ENCODE data around the gene TLR10. TPM values are rescaled to one million over a fixed set of nuclear protein-coding genes. Genes with fewer than 3 reads are reported as not detected.

Gene TLR10, protein sequence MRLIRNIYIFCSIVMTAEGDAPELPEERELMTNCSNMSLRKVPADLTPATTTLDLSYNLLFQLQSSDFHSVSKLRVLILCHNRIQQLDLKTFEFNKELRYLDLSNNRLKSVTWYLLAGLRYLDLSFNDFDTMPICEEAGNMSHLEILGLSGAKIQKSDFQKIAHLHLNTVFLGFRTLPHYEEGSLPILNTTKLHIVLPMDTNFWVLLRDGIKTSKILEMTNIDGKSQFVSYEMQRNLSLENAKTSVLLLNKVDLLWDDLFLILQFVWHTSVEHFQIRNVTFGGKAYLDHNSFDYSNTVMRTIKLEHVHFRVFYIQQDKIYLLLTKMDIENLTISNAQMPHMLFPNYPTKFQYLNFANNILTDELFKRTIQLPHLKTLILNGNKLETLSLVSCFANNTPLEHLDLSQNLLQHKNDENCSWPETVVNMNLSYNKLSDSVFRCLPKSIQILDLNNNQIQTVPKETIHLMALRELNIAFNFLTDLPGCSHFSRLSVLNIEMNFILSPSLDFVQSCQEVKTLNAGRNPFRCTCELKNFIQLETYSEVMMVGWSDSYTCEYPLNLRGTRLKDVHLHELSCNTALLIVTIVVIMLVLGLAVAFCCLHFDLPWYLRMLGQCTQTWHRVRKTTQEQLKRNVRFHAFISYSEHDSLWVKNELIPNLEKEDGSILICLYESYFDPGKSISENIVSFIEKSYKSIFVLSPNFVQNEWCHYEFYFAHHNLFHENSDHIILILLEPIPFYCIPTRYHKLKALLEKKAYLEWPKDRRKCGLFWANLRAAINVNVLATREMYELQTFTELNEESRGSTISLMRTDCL
- total RNA-seq: not detected
- not detected for polyA plus RNA-seq

DNA sequence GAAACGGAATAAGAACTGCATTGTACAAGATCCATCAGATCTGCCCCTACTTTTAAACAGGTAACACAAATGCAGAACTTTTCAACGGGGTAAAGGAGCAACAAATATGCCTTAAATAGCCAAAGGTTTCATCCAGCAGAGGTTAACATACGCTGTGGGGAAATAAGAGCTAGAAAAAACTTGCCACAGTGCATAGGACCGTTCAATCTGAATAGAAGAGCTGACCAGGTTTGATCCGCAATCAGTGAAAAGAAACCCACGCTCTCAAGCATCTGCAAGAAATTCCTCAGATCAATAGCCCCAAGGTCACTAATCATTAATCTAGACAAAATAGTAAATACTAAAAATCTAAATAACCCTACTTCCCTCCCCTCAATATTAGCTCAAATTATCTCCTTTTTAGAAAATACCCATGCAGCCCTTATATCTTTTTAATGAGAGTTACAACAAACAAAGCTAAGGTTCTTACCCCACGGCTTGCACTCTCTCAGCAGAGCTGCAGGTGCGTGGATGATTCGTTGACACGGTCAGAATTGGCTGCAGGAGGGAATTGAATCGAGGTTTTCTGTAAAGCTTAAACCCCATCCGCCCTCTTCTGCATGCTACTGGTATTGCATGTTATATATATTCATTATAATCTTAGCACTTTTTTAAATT, at the start of gene TLR10:
Gene TLR10, minus strand, starts transcription at position 539 of the 657 bp plus-strand sequence. CDS start 7,400 bp downstream, outside the sequence.
- Histone ChIP-seq H3K27me3 (ENCODE audit: insufficient read depth, low read length, poor library complexity, severe bottlenecking) (no peaks in the 10 kb centered on the region), H3K4me3 (ENCODE audit: low read length) (no peak within 1 kb of the TSS), H3K36me3 (ENCODE audit: insufficient read depth, low read length) (no peaks in the 10 kb centered on the region), H3K9me3 (ENCODE audit: low read length) (no peaks in the 10 kb centered on the region), H3K27ac (ENCODE audit: low read depth, low read length) (no peak within 1 kb of the TSS), H3K4me1 (ENCODE audit: insufficient read depth, low read length) (peaks cover 6% of the 10 kb centered on the region)
- H3K27ac Mint-ChIP-seq: peak within 1 kb of the TSS in 1 of 8 donors; percentile 13
- CTCF ChIA-PET: interaction anchor here (0.9 to 3.9 kb wide), 18 partner anchors 9 to 722 kb away, joined by 3 to 33 read pairs (median 4); partner anchors contain the start of gene TLR1
- peaks cover 3 to 6% (median 4%) of the 10 kb centered on the region in 3 donors for H3K4me1 Mint-ChIP-seq
- H3K27me3 Mint-ChIP-seq: peaks cover 2 to 8% of the 10 kb centered on the region in 2 donors
- H3K36me3 Mint-ChIP-seq: no peaks in the 10 kb centered on the region
- peak in 4 of 5 donors; percentile 11 to 52 (median 32) for DNase-seq
- no peaks in the 10 kb centered on the region for H3K9me3 Mint-ChIP-seq
- H3K4me3 Mint-ChIP-seq: peak within 1 kb of the TSS in 1 of 7 donors; percentile 24
- POLR2A ChIA-PET: no interaction called here

DNA sequence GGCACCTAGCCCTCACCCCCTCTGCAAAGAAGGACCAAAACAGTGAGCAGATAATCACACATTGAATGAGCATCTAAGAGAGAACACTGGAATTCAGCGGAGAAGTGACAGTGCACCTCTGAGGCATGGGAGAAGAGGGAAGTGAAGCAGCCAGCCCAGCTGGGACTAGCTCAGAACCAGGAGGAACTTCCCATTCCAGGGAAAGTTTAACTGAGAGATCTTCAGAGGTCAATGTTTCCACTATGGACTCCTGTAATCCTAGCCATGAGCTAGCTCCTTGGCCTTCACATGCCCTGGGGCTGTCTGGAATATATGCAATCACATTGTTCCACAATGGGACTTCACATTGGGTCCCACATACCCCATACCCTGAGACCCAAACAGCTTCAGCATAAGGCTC, 49.4 kb upstream of the TLR10 start:
- ChIA-PET POLR2A (no interaction called here), CTCF (no interaction called here)
- no peak for DNase-seq
- no peaks in the 10 kb centered on the region for H3K36me3 ChIP-seq (ENCODE audit: insufficient read depth, low read length)
- H3K27me3 ChIP-seq (ENCODE audit: insufficient read depth, low read length, poor library complexity, severe bottlenecking): no peaks in the 10 kb centered on the region
- peaks cover 5 to 6% (median 5%) of the 10 kb centered on the region in 3 donors for H3K4me1 Mint-ChIP-seq
- peaks cover 2 to 42% (median 5%) of the 10 kb centered on the region in 3 donors for H3K36me3 Mint-ChIP-seq
- no peak overlapping the region for H3K27ac ChIP-seq (ENCODE audit: low read depth, low read length)
- H3K4me3 Mint-ChIP-seq: no peak overlapping the region
- peaks cover under 1 to 4% of the 10 kb centered on the region in 2 donors for H3K27me3 Mint-ChIP-seq
- no peak overlapping the region for H3K27ac Mint-ChIP-seq
- no peak overlapping the region for H3K4me3 ChIP-seq (ENCODE audit: low read length)
- no peaks in the 10 kb centered on the region for H3K4me1 ChIP-seq (ENCODE audit: insufficient read depth, low read length)
- H3K9me3 ChIP-seq (ENCODE audit: low read length): no peaks in the 10 kb centered on the region
- H3K9me3 Mint-ChIP-seq: peaks cover 9 to 24% (median 14%) of the 10 kb centered on the region in 5 donors

DNA sequence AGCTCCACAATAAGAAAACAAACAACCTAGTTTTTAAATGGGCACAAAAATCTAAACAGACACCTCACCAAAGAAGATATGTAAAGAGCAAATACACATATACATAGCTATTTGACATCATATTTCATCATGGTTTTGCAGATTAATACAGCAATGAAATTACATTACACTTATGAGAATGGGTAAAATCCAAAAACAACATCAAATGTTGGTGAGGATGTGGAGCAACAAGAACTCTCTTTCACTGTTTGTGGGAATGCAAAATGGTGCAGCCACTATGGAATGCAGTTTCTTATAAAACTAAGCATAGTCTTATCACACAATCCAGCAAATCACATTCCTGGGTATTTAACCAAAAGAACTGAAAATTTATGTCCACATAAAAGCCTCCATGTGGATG, 48.9 kb upstream of the TLR10 start:
- Histone ChIP-seq H3K36me3 (ENCODE audit: insufficient read depth, low read length) (no peaks in the 10 kb centered on the region), H3K4me1 (ENCODE audit: insufficient read depth, low read length) (no peaks in the 10 kb centered on the region), H3K4me3 (ENCODE audit: low read length) (no peak overlapping the region), H3K27me3 (ENCODE audit: insufficient read depth, low read length, poor library complexity, severe bottlenecking) (no peaks in the 10 kb centered on the region), H3K9me3 (ENCODE audit: low read length) (no peaks in the 10 kb centered on the region), H3K27ac (ENCODE audit: low read depth, low read length) (no peak overlapping the region)
- no peak overlapping the region for H3K4me3 Mint-ChIP-seq
- no peak for DNase-seq
- H3K4me1 Mint-ChIP-seq: peaks cover 0 to 5% (median 0%) of the 10 kb centered on the region in 3 donors
- ChIA-PET POLR2A (interaction anchor here (1.2 kb wide), 1 partner anchor 35 kb away, joined by 5 read pairs; no protein-coding TSS in a partner anchor), CTCF (no interaction called here)
- H3K36me3 Mint-ChIP-seq: peaks cover 5 to 42% (median 6%) of the 10 kb centered on the region in 3 donors
- peaks cover 3 to 4% of the 10 kb centered on the region in 2 donors for H3K27me3 Mint-ChIP-seq
- H3K27ac Mint-ChIP-seq: no peak overlapping the region
- peaks cover 9 to 24% (median 14%) of the 10 kb centered on the region in 5 donors for H3K9me3 Mint-ChIP-seq

DNA sequence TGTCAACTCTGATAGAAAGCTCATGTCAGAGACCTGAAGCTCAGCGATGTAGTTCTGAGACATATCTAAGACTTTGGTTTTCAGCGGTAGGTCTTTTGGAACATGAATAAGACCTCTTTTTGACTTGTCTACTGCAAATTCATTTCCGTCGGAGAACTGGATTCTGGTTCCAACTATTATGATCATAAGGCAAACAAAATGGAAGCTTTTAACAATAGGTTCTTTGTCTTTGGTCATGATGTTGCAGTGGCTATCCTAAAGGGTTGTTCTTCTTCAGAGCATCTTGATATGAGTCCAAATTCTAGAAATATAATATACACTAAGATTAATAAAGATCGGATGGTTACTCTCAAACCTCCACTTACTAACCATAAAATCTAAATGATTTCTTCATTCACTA, 46.4 kb upstream of the TLR10 start:
- ChIA-PET CTCF (interaction anchor here (1.3 kb wide), 1 partner anchor 46 kb away, joined by 3 read pairs; the partner anchor contains the start of gene TLR10), POLR2A (no interaction called here)
- Histone ChIP-seq H3K9me3 (ENCODE audit: low read length) (no peaks in the 10 kb centered on the region), H3K36me3 (ENCODE audit: insufficient read depth, low read length) (no peaks in the 10 kb centered on the region), H3K4me1 (ENCODE audit: insufficient read depth, low read length) (no peaks in the 10 kb centered on the region), H3K4me3 (ENCODE audit: low read length) (no peak overlapping the region), H3K27me3 (ENCODE audit: insufficient read depth, low read length, poor library complexity, severe bottlenecking) (no peaks in the 10 kb centered on the region), H3K27ac (ENCODE audit: low read depth, low read length) (no peak overlapping the region)
- no peak for DNase-seq
- Mint-ChIP-seq H3K27me3 (peaks cover 4 to 7% of the 10 kb centered on the region in 2 donors), H3K36me3 (peaks cover 3 to 35% (median 5%) of the 10 kb centered on the region in 3 donors), H3K27ac (no peak overlapping the region), H3K9me3 (peaks cover 0 to 7% (median 5%) of the 10 kb centered on the region in 5 donors), H3K4me3 (no peak overlapping the region), H3K4me1 (peaks cover 0 to 5% (median 0%) of the 10 kb centered on the region in 3 donors)

DNA sequence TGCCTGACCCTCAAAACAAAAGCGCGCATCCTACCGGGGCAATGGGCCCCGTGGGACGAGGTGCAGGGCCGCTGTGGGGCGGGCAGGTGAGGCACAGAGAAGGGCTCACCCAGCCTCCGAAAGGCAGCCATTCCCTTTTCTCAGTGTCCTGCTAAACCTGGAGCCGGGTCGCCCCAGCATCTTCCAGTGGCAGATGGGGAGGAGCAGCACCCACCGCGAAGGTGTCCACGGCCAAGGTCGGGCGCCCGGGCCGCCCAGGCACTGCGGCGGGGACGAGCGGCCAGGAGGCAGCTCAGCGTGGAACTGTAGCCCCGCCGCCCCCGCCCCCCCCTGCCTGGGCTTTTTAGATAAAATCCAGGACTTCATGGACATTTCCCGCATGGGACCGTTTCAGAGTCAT, 41.0 kb upstream of the TLR10 start:
- Mint-ChIP-seq H3K4me1 (peaks cover 7 to 18% (median 11%) of the 10 kb centered on the region in 3 donors), H3K27me3 (peaks cover 0 to 7% of the 10 kb centered on the region in 2 donors), H3K27ac (no peak overlapping the region), H3K4me3 (no peak overlapping the region), H3K9me3 (peaks cover 3 to 8% (median 4%) of the 10 kb centered on the region in 5 donors), H3K36me3 (peaks cover 3 to 28% (median 7%) of the 10 kb centered on the region in 3 donors)
- no peaks in the 10 kb centered on the region for H3K9me3 ChIP-seq (ENCODE audit: low read length)
- no peaks in the 10 kb centered on the region for H3K4me1 ChIP-seq (ENCODE audit: insufficient read depth, low read length)
- no peak overlapping the region for H3K4me3 ChIP-seq (ENCODE audit: low read length)
- CTCF ChIA-PET: no interaction called here
- H3K36me3 ChIP-seq (ENCODE audit: insufficient read depth, low read length): no peaks in the 10 kb centered on the region
- H3K27me3 ChIP-seq (ENCODE audit: insufficient read depth, low read length, poor library complexity, severe bottlenecking): no peaks in the 10 kb centered on the region
- POLR2A ChIA-PET: no interaction called here
- DNase-seq: no peak
- H3K27ac ChIP-seq (ENCODE audit: low read depth, low read length): no peak overlapping the region

DNA sequence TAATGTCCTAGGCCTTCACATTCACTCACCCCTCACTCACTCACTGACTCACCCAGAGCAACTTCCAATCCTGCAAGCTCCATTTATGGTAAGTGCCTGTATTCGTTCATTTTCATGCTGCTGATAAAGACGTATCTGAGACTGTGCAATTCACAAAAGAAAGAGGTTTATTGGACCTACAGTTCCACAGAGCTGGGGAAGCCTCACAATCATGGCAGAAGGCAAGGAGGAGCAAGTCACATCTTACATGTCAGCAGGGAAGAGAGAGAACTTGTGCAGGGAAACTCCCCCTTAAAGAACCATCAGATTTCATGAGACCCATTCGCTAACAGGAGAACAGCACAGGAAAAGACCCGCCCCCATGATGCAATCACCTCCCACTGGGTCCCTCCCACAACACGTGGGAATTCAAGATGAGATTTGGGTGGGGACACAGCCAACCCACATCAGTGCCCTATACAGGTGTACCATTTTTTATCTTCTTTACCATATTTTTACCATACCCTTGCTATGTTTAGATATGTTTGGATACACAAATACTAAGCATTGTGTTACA, 40.0 kb upstream of the TLR10 start:
- no peaks in the 10 kb centered on the region for H3K27me3 ChIP-seq (ENCODE audit: insufficient read depth, low read length, poor library complexity, severe bottlenecking)
- ChIA-PET CTCF (no interaction called here), POLR2A (no interaction called here)
- no peaks in the 10 kb centered on the region for H3K36me3 ChIP-seq (ENCODE audit: insufficient read depth, low read length)
- Mint-ChIP-seq H3K4me1 (peaks cover 7 to 18% (median 11%) of the 10 kb centered on the region in 3 donors), H3K4me3 (no peak overlapping the region), H3K36me3 (peaks cover 3 to 28% (median 7%) of the 10 kb centered on the region in 3 donors), H3K9me3 (peaks cover 3 to 8% (median 4%) of the 10 kb centered on the region in 5 donors), H3K27me3 (peaks cover 0 to 10% of the 10 kb centered on the region in 2 donors), H3K27ac (no peak overlapping the region)
- no peak for DNase-seq
- no peak overlapping the region for H3K27ac ChIP-seq (ENCODE audit: low read depth, low read length)
- H3K4me1 ChIP-seq (ENCODE audit: insufficient read depth, low read length): no peaks in the 10 kb centered on the region
- H3K4me3 ChIP-seq (ENCODE audit: low read length): no peak overlapping the region
- H3K9me3 ChIP-seq (ENCODE audit: low read length): no peaks in the 10 kb centered on the region

DNA sequence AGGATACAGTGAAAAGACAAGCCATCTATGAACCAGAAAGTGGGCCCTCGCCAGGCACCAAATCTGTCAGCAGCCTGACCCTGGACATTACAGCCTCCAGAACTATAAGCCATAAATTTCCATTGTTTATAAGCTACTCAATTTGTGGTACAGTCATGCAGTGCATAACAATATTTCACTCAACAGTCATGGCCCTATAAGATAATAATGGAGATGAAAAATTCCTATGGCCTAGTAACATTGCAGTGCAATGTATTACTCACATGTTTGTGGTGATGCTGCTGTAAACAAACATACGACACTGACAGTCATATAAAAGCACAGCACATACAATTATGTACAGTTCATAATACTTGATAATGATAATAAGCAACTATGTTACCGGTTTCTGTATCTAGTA, 38.9 kb upstream of the TLR10 start:
- no peaks in the 10 kb centered on the region for H3K9me3 ChIP-seq (ENCODE audit: low read length)
- Mint-ChIP-seq H3K4me1 (peaks cover 7 to 18% (median 11%) of the 10 kb centered on the region in 3 donors), H3K9me3 (peaks cover 3 to 8% (median 4%) of the 10 kb centered on the region in 5 donors), H3K27ac (no peak overlapping the region), H3K36me3 (peaks cover 0 to 28% (median 3%) of the 10 kb centered on the region in 3 donors), H3K27me3 (peaks cover 0 to 7% of the 10 kb centered on the region in 2 donors), H3K4me3 (no peak overlapping the region)
- DNase-seq: no peak
- no peaks in the 10 kb centered on the region for H3K36me3 ChIP-seq (ENCODE audit: insufficient read depth, low read length)
- ChIA-PET POLR2A (no interaction called here), CTCF (interaction anchor here (1.0 kb wide), 1 partner anchor 39 kb away, joined by 3 read pairs; the partner anchor contains the start of gene TLR10)
- H3K27ac ChIP-seq (ENCODE audit: low read depth, low read length): no peak overlapping the region
- H3K27me3 ChIP-seq (ENCODE audit: insufficient read depth, low read length, poor library complexity, severe bottlenecking): no peaks in the 10 kb centered on the region
- H3K4me1 ChIP-seq (ENCODE audit: insufficient read depth, low read length): no peaks in the 10 kb centered on the region
- no peak overlapping the region for H3K4me3 ChIP-seq (ENCODE audit: low read length)

Measured in CD8-positive, alpha-beta memory T cell (primary cell).